Upper lobe of left lung (tissue), 6 donors: ENCODE data around the gene CSTPP1. TPM values are rescaled to one million over a fixed set of nuclear protein-coding genes. Genes with fewer than 3 reads are reported as not detected.

Source experiments
- ATAC-seq, 2 donors: fragments of 200-7000 bp; cut with Tn5 transposase; one replicate each; pipeline ENCODE4 v1.9.1; 2022; ENCODE audit warnings: mild to moderate bottlenecking in 2 of 2, moderate library complexity in 2 of 2; ENCODE audit not compliant: low FRiP score in 2 of 2
- DNase-seq, 2 donors: peaks; one replicate each; pipeline ENCODE4 v3.0.0-alpha.2; 2019 to 2020
- H3K27ac ChIP-seq, 4 donors: fragments of 200-600 bp; sonication (generic); one replicate each; pipeline ENCODE4 v1.5.1; 2016 to 2019
- H3K27me3 ChIP-seq, 4 donors: fragments of 200-600 bp; sonication (generic); one replicate each; pipeline ENCODE4 v1.5.1; 2017 to 2019
- H3K36me3 ChIP-seq, 4 donors: fragments of 200-600 bp; sonication (generic); one replicate each; pipeline ENCODE4 v1.5.1; 2016 to 2019
- H3K4me1 ChIP-seq, 4 donors: fragments of 200-600 bp; sonication (generic); one replicate each; pipeline ENCODE4 v1.5.1; 2018 to 2019
- H3K4me3 ChIP-seq, 4 donors: fragments of 200-600 bp; sonication (generic); one replicate each; pipeline ENCODE4 v1.5.1; 2017 to 2019; ENCODE audit warnings: mild to moderate bottlenecking in 2 of 4, moderate library complexity in 1 of 4
- H3K9me3 ChIP-seq, 4 donors: fragments of 200-600 bp; sonication (generic); one replicate each; pipeline ENCODE4 v1.5.1; 2018 to 2019
- EP300 ChIP-seq, 4 donors: sonication (generic); formaldehyde crosslinking; IDR thresholded peaks; one replicate each; pipeline ENCODE4 v1.5.1; 2017; ENCODE audit warnings: antibody characterized with exemption in 4 of 4, control low read depth in 2 of 4
- POLR2A ChIP-seq, 4 donors: fragments of 450-650 bp; IDR thresholded peaks; one replicate each; pipeline ENCODE4 v1.5.1; 2016 to 2017; ENCODE audit warnings: antibody characterized with exemption in 4 of 4, mild to moderate bottlenecking in 2 of 4
- POLR2AphosphoS5 ChIP-seq, 2 donors: sonication (generic); formaldehyde crosslinking; IDR thresholded peaks; one replicate each; pipeline ENCODE4 v1.5.1; 2017; ENCODE audit warnings: antibody characterized with exemption in 2 of 2
- WGBS, 2 donors: methylation state at CpG; one replicate each; pipeline ENCODE4 v1.1.5; 2017 to 2018; 5-methylcytosine and 5-hydroxymethylcytosine counted together
- total RNA-seq, 6 donors: library from RNA; depleted of rRNA in 4 of 6; stranded (reverse); fragments of >200 nt in 4 of 6; gene quantifications; one replicate each; pipeline versions ENCODE4 v1.1.0 to v1.2.1, GENCODE V29; 2016 to 2021
- TF ChIP-seq, protein P1 (sequence below), 6 experiments: fragments of 450-650 bp in 4 of 6; fragments of 200-600 bp in 2 of 6; sonication (generic) in 2 of 6; IDR thresholded peaks; one replicate each; pipeline ENCODE4 v1.5.1; 2016 to 2019; ENCODE audit warnings: antibody characterized with exemption in 6 of 6
- donor health status: DM: no; HTN: no; CAD: no; lungs with moderate emphysema.
- donor health status: DM: no; HTN: yes; CAD: no; lungs with severe emphysema.

CSTPP1 gene
- total RNA-seq, 6 donors from 2014 or later, result 23.9 to 71.2 (median 47.2) TPM

DNA sequence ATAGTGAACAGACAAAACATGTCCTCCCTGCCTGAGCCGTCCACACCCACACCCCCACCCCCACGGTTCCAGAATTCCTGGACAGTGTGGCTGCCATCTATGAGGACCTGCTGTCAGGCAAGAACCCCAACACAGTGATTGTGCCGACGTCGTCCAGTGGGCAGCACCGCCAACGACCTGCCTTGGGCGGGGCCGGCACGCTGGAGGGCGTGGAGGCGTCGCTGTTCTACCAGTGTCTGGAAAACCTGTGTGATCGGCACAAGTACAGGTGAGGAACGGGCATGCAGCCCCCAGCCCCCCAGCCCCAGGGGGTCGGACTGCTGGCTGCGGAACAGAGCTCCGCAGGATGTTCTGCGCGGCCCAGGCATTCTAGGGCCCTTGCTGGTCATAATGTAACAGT, 220.4 kb downstream of the CSTPP1 start:
- 83 to 95% methylated on average over 5 to 20 of the region's 20 CpGs for WGBS, 2 donors

DNA sequence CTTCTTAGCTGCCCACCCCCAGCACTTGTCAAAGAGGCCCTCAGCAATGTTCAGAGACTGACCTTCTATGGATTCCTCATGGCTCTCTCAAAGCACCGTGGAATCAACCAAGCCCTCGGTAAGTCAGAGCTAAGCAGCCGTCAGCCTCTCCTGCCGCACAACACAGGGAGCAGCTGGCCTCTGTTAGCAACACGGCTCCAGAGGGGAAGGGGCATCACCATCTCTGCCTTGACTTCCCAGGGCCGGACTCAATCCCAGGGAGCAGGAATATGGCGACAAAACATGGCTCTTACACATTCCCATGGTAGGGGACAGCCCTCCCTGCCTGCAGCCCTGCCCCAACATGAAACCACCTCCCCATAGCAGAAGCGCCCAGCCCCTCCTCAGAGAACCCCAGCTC, 221.2 kb downstream of the CSTPP1 start:
- TF ChIP-seq, protein P1, sequence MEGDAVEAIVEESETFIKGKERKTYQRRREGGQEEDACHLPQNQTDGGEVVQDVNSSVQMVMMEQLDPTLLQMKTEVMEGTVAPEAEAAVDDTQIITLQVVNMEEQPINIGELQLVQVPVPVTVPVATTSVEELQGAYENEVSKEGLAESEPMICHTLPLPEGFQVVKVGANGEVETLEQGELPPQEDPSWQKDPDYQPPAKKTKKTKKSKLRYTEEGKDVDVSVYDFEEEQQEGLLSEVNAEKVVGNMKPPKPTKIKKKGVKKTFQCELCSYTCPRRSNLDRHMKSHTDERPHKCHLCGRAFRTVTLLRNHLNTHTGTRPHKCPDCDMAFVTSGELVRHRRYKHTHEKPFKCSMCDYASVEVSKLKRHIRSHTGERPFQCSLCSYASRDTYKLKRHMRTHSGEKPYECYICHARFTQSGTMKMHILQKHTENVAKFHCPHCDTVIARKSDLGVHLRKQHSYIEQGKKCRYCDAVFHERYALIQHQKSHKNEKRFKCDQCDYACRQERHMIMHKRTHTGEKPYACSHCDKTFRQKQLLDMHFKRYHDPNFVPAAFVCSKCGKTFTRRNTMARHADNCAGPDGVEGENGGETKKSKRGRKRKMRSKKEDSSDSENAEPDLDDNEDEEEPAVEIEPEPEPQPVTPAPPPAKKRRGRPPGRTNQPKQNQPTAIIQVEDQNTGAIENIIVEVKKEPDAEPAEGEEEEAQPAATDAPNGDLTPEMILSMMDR (IDR thresholded peaks at IDR 0.05), result no peak
- no peak for TF ChIP-seq EP300 (IDR thresholded peaks at IDR 0.05)
- no peak for TF ChIP-seq POLR2A (IDR thresholded peaks at IDR 0.05)
- no peak for TF ChIP-seq POLR2AphosphoS5 (IDR thresholded peaks at IDR 0.05)
- DNase-seq (no peak), ATAC-seq (no peak)
- Histone ChIP-seq H3K4me3 (no peak overlapping the region), H3K9me3 (no peaks in the 10 kb centered on the region), H3K36me3 (peaks cover 0 to 13% (median 6%) of the 10 kb centered on the region in 4 donors), H3K27ac (no peak overlapping the region), H3K27me3 (no peaks in the 10 kb centered on the region), H3K4me1 (peaks cover 5 to 18% (median 12%) of the 10 kb centered on the region in 4 donors)
- WGBS, 2 donors, result 55 to 69% methylated on average over 3 to 8 of the region's 8 CpGs

More for the DNA sequence above, 220.4 kb downstream of the CSTPP1 start:
- ATAC-seq (no peak), DNase-seq (peak in 1 of 2 donors; percentile 83)
- no peaks in the 10 kb centered on the region for H3K9me3 ChIP-seq
- no peaks in the 10 kb centered on the region for H3K27me3 ChIP-seq
- peaks cover 5 to 19% (median 16%) of the 10 kb centered on the region in 4 donors for H3K4me1 ChIP-seq
- no peak overlapping the region for H3K4me3 ChIP-seq
- peaks cover 0 to 10% (median 6%) of the 10 kb centered on the region in 4 donors for H3K36me3 ChIP-seq
- TF ChIP-seq POLR2AphosphoS5 (IDR thresholded peaks at IDR 0.05) (no peak), EP300 (IDR thresholded peaks at IDR 0.05) (no peak), POLR2A (IDR thresholded peaks at IDR 0.05) (no peak)
- TF ChIP-seq, protein P1 (IDR thresholded peaks at IDR 0.05), result no peak
- no peak overlapping the region for H3K27ac ChIP-seq

DNA sequence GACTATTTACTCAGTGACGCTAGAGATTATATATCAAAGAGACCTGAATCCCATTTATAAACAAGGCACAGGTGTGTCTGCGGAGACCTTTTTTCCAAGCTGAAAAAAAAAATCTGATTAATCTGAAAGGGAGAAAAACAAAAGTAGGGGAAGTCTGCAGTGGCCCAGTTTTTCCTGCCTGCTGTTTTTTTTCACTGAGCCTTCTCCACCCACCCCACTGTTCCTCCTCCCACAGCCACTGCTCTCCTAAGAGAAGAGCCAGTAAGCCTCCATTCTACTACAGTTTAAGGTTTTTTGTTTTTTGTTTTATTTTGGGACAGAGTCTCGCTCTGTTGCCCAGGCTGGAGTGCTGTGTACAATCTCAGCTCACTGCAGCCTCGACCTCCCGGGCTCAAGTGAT, 221.7 kb downstream of the CSTPP1 start:
- ATAC-seq, result no peak
- no peak for DNase-seq

DNA sequence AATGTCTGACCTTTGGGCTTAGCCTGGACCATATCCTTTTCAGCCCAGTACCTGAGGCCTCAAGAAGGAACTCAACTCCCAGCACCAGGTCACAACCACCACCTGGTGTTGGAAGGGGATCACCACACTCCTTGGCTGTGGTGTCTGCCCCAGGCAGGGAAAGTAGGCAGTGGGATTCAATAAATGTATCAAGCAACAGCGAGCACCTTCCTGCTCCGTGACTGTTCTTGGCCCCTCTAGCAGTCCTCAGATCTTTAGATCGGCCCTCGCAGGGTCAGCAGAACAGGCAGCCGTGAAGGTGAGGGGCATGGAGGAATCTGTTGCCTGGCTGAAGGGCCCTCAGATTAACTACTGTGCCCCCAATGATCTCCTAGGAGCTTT, 224.2 kb downstream of the CSTPP1 start:
- 94% methylated on average over 5 of the region's 5 CpGs; no CpG with 5 or more reads in 1 of the 2 donors for WGBS, 2 donors
- Histone ChIP-seq H3K27me3 (no peaks in the 10 kb centered on the region), H3K36me3 (peaks cover 13 to 40% (median 31%) of the 10 kb centered on the region in 4 donors), H3K4me1 (peaks cover 0 to 7% (median 2%) of the 10 kb centered on the region in 4 donors), H3K9me3 (no peaks in the 10 kb centered on the region), H3K27ac (no peak overlapping the region), H3K4me3 (no peak overlapping the region)
- peak in 1 of 4 donors; percentile 2 for TF ChIP-seq POLR2A (IDR thresholded peaks at IDR 0.05)
- no peak for TF ChIP-seq EP300 (IDR thresholded peaks at IDR 0.05)
- ATAC-seq, result no peak
- no peak for DNase-seq

More for the DNA sequence above, 221.7 kb downstream of the CSTPP1 start:
- H3K36me3 ChIP-seq, result peaks cover 0 to 15% (median 7%) of the 10 kb centered on the region in 4 donors
- WGBS, 2 donors, result 72% methylated on average over 5 of the region's 5 CpGs
- H3K4me1 ChIP-seq, result peaks cover 5 to 16% (median 8%) of the 10 kb centered on the region in 4 donors
- TF ChIP-seq POLR2A (IDR thresholded peaks at IDR 0.05) (no peak), POLR2AphosphoS5 (IDR thresholded peaks at IDR 0.05) (no peak), EP300 (IDR thresholded peaks at IDR 0.05) (no peak)
- TF ChIP-seq, protein P1 (IDR thresholded peaks at IDR 0.05), result no peak
- no peak overlapping the region for H3K27ac ChIP-seq
- H3K27me3 ChIP-seq, result no peaks in the 10 kb centered on the region
- H3K4me3 ChIP-seq, result no peak overlapping the region
- no peaks in the 10 kb centered on the region for H3K9me3 ChIP-seq

DNA sequence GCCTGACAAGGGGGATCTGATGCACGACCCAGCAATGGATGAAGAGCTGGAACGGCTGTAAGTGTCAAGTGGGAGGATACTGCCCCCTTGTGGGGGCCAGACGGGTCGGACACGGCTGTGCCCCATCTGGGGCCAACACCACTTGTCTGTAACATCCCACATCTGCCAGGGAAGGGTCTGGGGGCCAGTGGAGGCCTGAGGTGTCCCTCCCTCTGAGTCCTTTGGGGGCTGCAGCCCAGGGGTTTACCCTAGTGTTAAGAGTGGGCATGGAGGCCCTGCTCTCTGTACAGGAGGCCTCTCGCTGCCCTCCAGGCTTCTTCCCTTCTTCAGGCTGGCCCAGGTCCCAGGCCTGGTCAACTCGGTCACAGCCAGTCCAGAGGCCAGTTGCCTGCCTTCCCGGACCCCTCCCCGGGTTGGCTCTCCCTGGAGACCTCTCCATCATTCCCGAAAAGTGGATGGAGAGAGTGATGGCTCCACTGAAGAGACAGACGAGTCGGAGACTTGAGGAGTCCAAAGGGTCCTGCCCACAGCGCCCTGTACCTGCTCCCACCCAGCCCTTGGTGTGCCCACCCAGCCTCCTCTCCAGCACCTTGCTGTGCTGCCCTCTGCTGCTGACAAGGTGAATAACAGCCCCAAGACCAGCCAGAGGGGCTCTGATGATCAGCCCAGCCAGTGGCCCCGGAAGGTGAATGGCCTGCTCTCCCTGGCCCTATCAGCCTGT, 224.7 kb downstream of the CSTPP1 start:
- H3K36me3 ChIP-seq, result peaks cover 18 to 45% (median 35%) of the 10 kb centered on the region in 4 donors
- DNase-seq, result peak; percentile 43 to 58

More for the DNA sequence above, 224.7 kb downstream of the CSTPP1 start:
- no peak overlapping the region for H3K4me3 ChIP-seq
- H3K4me1 ChIP-seq, result peaks cover 0 to 7% (median 2%) of the 10 kb centered on the region in 4 donors
- ATAC-seq, result peak; percentile 62 to 89
- no peaks in the 10 kb centered on the region for H3K9me3 ChIP-seq
- H3K27ac ChIP-seq, result no peak overlapping the region
- no peaks in the 10 kb centered on the region for H3K27me3 ChIP-seq
- 58% methylated on average over 14 of the region's 14 CpGs; no CpG with 5 or more reads in 1 of the 2 donors for WGBS, 2 donors
- TF ChIP-seq, protein P1 (IDR thresholded peaks at IDR 0.05), result peak; percentile 43 to 66 (median 54)
- TF ChIP-seq EP300 (IDR thresholded peaks at IDR 0.05) (no peak), POLR2A (IDR thresholded peaks at IDR 0.05) (peak in 1 of 4 donors; percentile 16)
